Psoas muscle (tissue), 8 donors: ENCODE data around the gene HCN4. TPM values are rescaled to one million over a fixed set of nuclear protein-coding genes. Genes with fewer than 3 reads are reported as not detected.

Experiments used
- ATAC-seq, 4 donors: fragments of 200-7000 bp; cut with Tn5 transposase; one replicate each; pipeline ENCODE4 v1.9.1; 2020; ENCODE audit warnings: moderate library complexity in 3 of 4, mild to moderate bottlenecking in 2 of 4
- DNase-seq, 2 donors: peaks; one replicate each; pipeline ENCODE4 v3.0.0-alpha.2; 2020
- H3K27ac ChIP-seq: fragments of 200-600 bp; one replicate; pipeline ENCODE4 v1.8.0; 2022
- H3K27me3 ChIP-seq, 3 donors: fragments of 200-600 bp in 1 of 3; one replicate each; pipeline versions ENCODE4 v1.6.1 to v1.8.0; 2013 to 2022; ENCODE audit warnings: low read length in 2 of 3, mild to moderate bottlenecking in 2 of 3, moderate library complexity in 1 of 3; ENCODE audit not compliant: insufficient read depth in 3 of 3
- H3K36me3 ChIP-seq, 2 donors: fragments of 200-600 bp in 1 of 2; one replicate each; pipeline versions ENCODE4 v1.6.1 to v1.8.0; 2013 to 2022; ENCODE audit warnings: low read depth in 1 of 2, mild to moderate bottlenecking in 1 of 2, moderate library complexity in 1 of 2; ENCODE audit not compliant: insufficient read depth in 1 of 2
- H3K4me1 ChIP-seq: fragments of 200-600 bp; one replicate; pipeline ENCODE4 v1.8.0; 2022
- H3K4me3 ChIP-seq: fragments of 200-600 bp; one replicate; pipeline ENCODE4 v1.8.0; 2022; ENCODE audit warnings: mild to moderate bottlenecking
- H3K9me3 ChIP-seq: fragments of 200-600 bp; one replicate; pipeline ENCODE4 v1.8.0; 2022
- CTCF ChIP-seq: fragments of 200-600 bp; IDR thresholded peaks from one replicate; pipeline ENCODE4 v1.8.0; 2022; ENCODE audit warnings: antibody characterized with exemption
- WGBS, 3 donors: extraction: QIAGEN DNeasy Blood & Tissue Kit; methylation state at CpG; one replicate each; pipeline versions ENCODE4 v1.1.6 to v1.1.7; 2013; 5-methylcytosine and 5-hydroxymethylcytosine counted together
- intact Hi-C, 2 donors: fragments of 100-400 bp; cut with DNase I; formaldehyde crosslinking; loops; one replicate each; pipeline versions ENCODE4 v1.11.0 to v1.14.2; 2022
- polyA plus RNA-seq, 3 donors: library from polyadenylated mRNA; stranded (reverse); fragments of 200-250 nt; gene quantifications; one replicate each; pipeline ENCODE4 v1.2.3, GENCODE V29; 2013
- total RNA-seq, 4 donors: library from RNA; stranded (reverse); fragmentation: NEBNext Ultra II Directional in 2 of 4; extraction: Animal tissue kit (Norgen Biotek cat#: 25700) in 2 of 4; gene quantifications; one replicate each; pipeline versions ENCODE4 v1.2.1 to v1.2.4, GENCODE V29; 2021 to 2023
- donor health status: healthy with polysubstance abuse.
- donor health status: DM: no; HTN: no; CAD: no; lungs with moderate emphysema.
- donor health status: Bipolar disorder and iron deficiency.
- donor health status: healthy.
- donor health status: DM: yes; HTN: yes; CAD: no.
- donor health status: DM: no; HTN: no; CAD: no.
- donor health status: DM: no; HTN: no; CAD: no.
- donor health status: DM: yes; HTN: yes; CAD: no.

HCN4 gene
- total and polyA plus RNA-seq, 7 donors: not detected

- ATAC-seq: no peak
- H3K36me3 ChIP-seq: no peaks in the 10 kb centered on the region
Observed at GRCh38 chr15:73340502-73341192, 28.1 kb downstream of the HCN4 start.

GRCh38 chr15:73338606-73339374, 30.0 kb downstream of the HCN4 start:
- no peak for TF ChIP-seq CTCF
- Histone ChIP-seq H3K4me1 (no peaks in the 10 kb centered on the region), H3K4me3 (no peak overlapping the region), H3K9me3 (peaks cover 4% of the 10 kb centered on the region), H3K27me3 (peaks cover 0 to 3% (median 0%) of the 10 kb centered on the region in 3 donors), H3K27ac (no peak overlapping the region), H3K36me3 (no peaks in the 10 kb centered on the region)
- 67 to 73% (median 71%) methylated on average over 9 of the region's 9 CpGs for WGBS, 3 donors
- ATAC-seq (no peak), DNase-seq (no peak)
- intact Hi-C loops: no loop called here

More at GRCh38 chr15:73340502-73341192, 28.1 kb downstream of the HCN4 start:
- H3K27me3 ChIP-seq: peaks cover 0 to 5% (median 0%) of the 10 kb centered on the region in 3 donors
- H3K27ac ChIP-seq: no peak overlapping the region
- peaks cover 4% of the 10 kb centered on the region for H3K9me3 ChIP-seq
- WGBS, 3 donors: 59 to 69% (median 68%) methylated on average over 9 of the region's 9 CpGs
- DNase-seq: no peak
- H3K4me3 ChIP-seq: no peak overlapping the region
- H3K4me1 ChIP-seq: no peaks in the 10 kb centered on the region
- no peak for TF ChIP-seq CTCF
- intact Hi-C loops: no loop called here

GRCh38 chr15:73338058-73338457, 30.7 kb downstream of the HCN4 start:
- no peak for ATAC-seq
- no peak for TF ChIP-seq CTCF
- Histone ChIP-seq H3K27me3 (no peaks in the 10 kb centered on the region), H3K4me1 (no peaks in the 10 kb centered on the region), H3K9me3 (peaks cover under 1% of the 10 kb centered on the region), H3K36me3 (no peaks in the 10 kb centered on the region), H3K4me3 (no peak overlapping the region), H3K27ac (no peak overlapping the region)
- no peak for DNase-seq
- 70 to 78% (median 72%) methylated on average over 6 of the region's 6 CpGs for WGBS, 3 donors
- intact Hi-C loops: no loop called here

GRCh38 chr15:73337187-73337586, 31.6 kb downstream of the HCN4 start:
- Histone ChIP-seq H3K4me3 (no peak overlapping the region), H3K27me3 (no peaks in the 10 kb centered on the region), H3K4me1 (no peaks in the 10 kb centered on the region), H3K9me3 (no peaks in the 10 kb centered on the region), H3K27ac (no peak overlapping the region), H3K36me3 (no peaks in the 10 kb centered on the region)
- no peak for DNase-seq
- TF ChIP-seq CTCF: no peak
- ATAC-seq: no peak
- 84 to 86% (median 86%) methylated on average over 8 of the region's 8 CpGs for WGBS, 3 donors
- intact Hi-C loops: no loop called here
